Stomach smooth muscle (tissue), 2 donors: ENCODE data around the gene SYTL3.
"Not testable (repeated sequence)": the region's sequence is repeated elsewhere in the genome, so short reads cannot be mapped to it uniquely, and the experiment has no call there.

ENCODE experiments used
- H3K27ac ChIP-seq: one replicate; pipeline ENCODE4 v1.7.0; 2013; ENCODE audit warnings: mild to moderate bottlenecking, low read length, inconsistent platforms
- H3K27me3 ChIP-seq, 2 donors: one replicate each; pipeline ENCODE4 v1.7.0; 2013; ENCODE audit warnings: low read length in 2 of 2; ENCODE audit not compliant: insufficient read depth in 2 of 2, control insufficient read depth in 1 of 2
- H3K36me3 ChIP-seq, 2 donors: one replicate each; pipeline ENCODE4 v1.7.0; 2013; ENCODE audit warnings: low read length in 2 of 2; ENCODE audit not compliant: control insufficient read depth in 2 of 2, insufficient read depth in 2 of 2
- H3K4me1 ChIP-seq: one replicate; pipeline ENCODE4 v1.7.0; 2013; ENCODE audit warnings: low read length; ENCODE audit not compliant: control insufficient read depth, insufficient read depth
- H3K4me3 ChIP-seq, 2 donors: one replicate each; pipeline ENCODE4 v1.7.0; 2013; ENCODE audit warnings: low read length in 2 of 2
- H3K9ac ChIP-seq, 2 donors: one replicate each; pipeline ENCODE4 v1.7.0; 2013; ENCODE audit warnings: low read length in 2 of 2, mild to moderate bottlenecking in 1 of 2
- H3K9me3 ChIP-seq, 2 donors: one replicate each; pipeline ENCODE4 v1.7.0; 2013; ENCODE audit warnings: low read length in 2 of 2; ENCODE audit not compliant: control insufficient read depth in 2 of 2
- donor health status: healthy.
- donor health status: Pancreatic carcinoma.

The SYTL3 gene

GRCh38 chr6:158792505-158792904 lies 142.7 kb downstream of the SYTL3 start:
- not testable (repeated sequence) for H3K9me3 ChIP-seq, H3K4me1 ChIP-seq, H3K4me3 ChIP-seq, H3K27ac ChIP-seq, H3K9ac ChIP-seq, H3K27me3 ChIP-seq
- peaks cover 6 to 14% of the 10 kb centered on the region in 2 donors for H3K36me3 ChIP-seq

GRCh38 chr6:158793432-158793831 lies 143.6 kb downstream of the SYTL3 start:
- peaks cover 0 to 6% of the 10 kb centered on the region in 2 donors for H3K36me3 ChIP-seq
- H3K4me1 ChIP-seq, result peaks cover 4% of the 10 kb centered on the region
- H3K9ac ChIP-seq, result no peak overlapping the region
- no peak overlapping the region for H3K4me3 ChIP-seq
- no peaks in the 10 kb centered on the region for H3K27me3 ChIP-seq
- H3K9me3 ChIP-seq, result no peaks in the 10 kb centered on the region
- H3K27ac ChIP-seq, result no peak overlapping the region

- Histone ChIP-seq H3K9me3 (no peaks in the 10 kb centered on the region), H3K27me3 (no peaks in the 10 kb centered on the region), H3K9ac (no peak overlapping the region), H3K36me3 (no peaks in the 10 kb centered on the region), H3K27ac (no peak overlapping the region), H3K4me1 (peaks cover 9% of the 10 kb centered on the region), H3K4me3 (no peak overlapping the region)
These were observed 145.7 kb downstream of the SYTL3 start for GRCh38 chr6:158795516-158795915.

GRCh38 chr6:158796353-158796752 lies 146.5 kb downstream of the SYTL3 start:
- H3K9me3 ChIP-seq, result no peaks in the 10 kb centered on the region
- H3K36me3 ChIP-seq, result no peaks in the 10 kb centered on the region
- no peak overlapping the region for H3K4me3 ChIP-seq
- H3K4me1 ChIP-seq, result peaks cover 9% of the 10 kb centered on the region
- H3K9ac ChIP-seq, result no peak overlapping the region
- H3K27me3 ChIP-seq, result no peaks in the 10 kb centered on the region
- H3K27ac ChIP-seq, result no peak overlapping the region

GRCh38 chr6:158797331-158798310 lies 147.8 kb downstream of the SYTL3 start:
- Histone ChIP-seq H3K4me1 (peaks cover 9% of the 10 kb centered on the region), H3K9ac (no peak overlapping the region), H3K27ac (no peak overlapping the region), H3K27me3 (no peaks in the 10 kb centered on the region), H3K4me3 (no peak overlapping the region), H3K36me3 (no peaks in the 10 kb centered on the region), H3K9me3 (no peaks in the 10 kb centered on the region)

GRCh38 chr6:158798311-158798710 lies 148.5 kb downstream of the SYTL3 start:
- Histone ChIP-seq H3K9ac (no peak overlapping the region), H3K9me3 (no peaks in the 10 kb centered on the region), H3K27me3 (no peaks in the 10 kb centered on the region), H3K4me3 (no peak overlapping the region), H3K36me3 (no peaks in the 10 kb centered on the region), H3K4me1 (peaks cover 9% of the 10 kb centered on the region), H3K27ac (no peak overlapping the region)

- Histone ChIP-seq H3K27ac (no peak overlapping the region), H3K27me3 (no peaks in the 10 kb centered on the region), H3K4me3 (no peak overlapping the region), H3K9me3 (no peaks in the 10 kb centered on the region), H3K36me3 (no peaks in the 10 kb centered on the region), H3K4me1 (peaks cover 9% of the 10 kb centered on the region), H3K9ac (no peak overlapping the region)
These were observed 149.4 kb downstream of the SYTL3 start for GRCh38 chr6:158799051-158799792.

- no peak overlapping the region for H3K4me3 ChIP-seq
- H3K27ac ChIP-seq, result no peak overlapping the region
- no peaks in the 10 kb centered on the region for H3K36me3 ChIP-seq
- H3K27me3 ChIP-seq, result no peaks in the 10 kb centered on the region
- H3K4me1 ChIP-seq, result peaks cover 9% of the 10 kb centered on the region
- no peaks in the 10 kb centered on the region for H3K9me3 ChIP-seq
- H3K9ac ChIP-seq, result no peak overlapping the region
These were observed 151.9 kb downstream of the SYTL3 start for GRCh38 chr6:158801655-158802294.

- Histone ChIP-seq H3K36me3 (no peaks in the 10 kb centered on the region), H3K9me3 (no peaks in the 10 kb centered on the region), H3K27me3 (no peaks in the 10 kb centered on the region), H3K9ac (no peak overlapping the region), H3K4me1 (peaks cover 5% of the 10 kb centered on the region), H3K27ac (no peak overlapping the region), H3K4me3 (no peak overlapping the region)
These were observed 153.9 kb downstream of the SYTL3 start for GRCh38 chr6:158803733-158804143.

- Histone ChIP-seq H3K36me3 (no peaks in the 10 kb centered on the region), H3K9ac (no peak overlapping the region), H3K9me3 (no peaks in the 10 kb centered on the region), H3K4me3 (no peak overlapping the region), H3K27me3 (no peaks in the 10 kb centered on the region), H3K27ac (no peak overlapping the region), H3K4me1 (peaks cover 1% of the 10 kb centered on the region)
These were observed 154.4 kb downstream of the SYTL3 start for GRCh38 chr6:158804207-158804606.
